Testis (tissue), 3 donors: ENCODE data around the gene SLC22A17. TPM values are rescaled to one million over a fixed set of nuclear protein-coding genes. Genes with fewer than 3 reads are reported as not detected.
"Not testable (repeated sequence)": the region's sequence is repeated elsewhere in the genome, so short reads cannot be mapped to it uniquely, and the experiment has no call there.

Source experiments
- DNase-seq: peaks from one replicate; pipeline ENCODE4 v3.0.0-alpha.2; 2019
- H3K27ac ChIP-seq, 2 donors: fragments of 200-600 bp; sonication (generic); one replicate each; pipeline ENCODE4 v1.5.1; 2019
- H3K27me3 ChIP-seq: fragments of 200-600 bp; sonication (generic); one replicate; pipeline ENCODE4 v1.5.1; 2019
- H3K36me3 ChIP-seq: fragments of 200-600 bp; sonication (generic); one replicate; pipeline ENCODE4 v1.5.1; 2017; ENCODE audit warnings: low read depth; ENCODE audit errors: missing control alignments
- H3K4me1 ChIP-seq: fragments of 200-600 bp; sonication (generic); one replicate; pipeline ENCODE4 v1.5.1; 2019
- H3K4me3 ChIP-seq, 2 donors: fragments of 200-600 bp; sonication (generic); one replicate each; pipeline ENCODE4 v1.5.1; 2017 to 2019
- H3K9me3 ChIP-seq: fragments of 200-600 bp; sonication (generic); one replicate; pipeline ENCODE4 v1.5.1; 2017
- POLR2A ChIP-seq: fragments of 450-650 bp; IDR thresholded peaks from one replicate; pipeline ENCODE4 v1.6.1; 2017; ENCODE audit warnings: antibody characterized with exemption, mild to moderate bottlenecking, moderate library complexity
- WGBS, 2 donors: methylation state at CpG; one replicate each; pipeline ENCODE4 v1.1.5; 2018; 5-methylcytosine and 5-hydroxymethylcytosine counted together
- intact Hi-C: fragments of 100-400 bp; cut with DNase I; formaldehyde crosslinking; loops from one replicate; pipeline ENCODE4 v1.15.1; 2023; ENCODE audit warnings: low total_unique reads
- polyA plus RNA-seq: library from polyadenylated mRNA; stranded (reverse); fragments of 350-450 nt; fragmentation: Illumina TruSeq; extraction: RNeasy Lipid Tissue Mini Kit (QIAGEN cat#74804); gene quantifications from one replicate; pipeline ENCODE4 v1.2.3, GENCODE V29; 2014; ENCODE audit warnings: low read depth, low replicate concordance; ENCODE audit not compliant: insufficient read depth
- total RNA-seq, 2 donors: library from RNA; depleted of rRNA; stranded (reverse); fragments of >200 nt; gene quantifications; one replicate each; pipeline ENCODE4 v1.2.3, GENCODE V29; 2016
- TF ChIP-seq, protein P1 (sequence below), 3 experiments: fragments of 450-650 bp in 2 of 3; fragments of 200-600 bp in 1 of 3; sonication (generic) in 1 of 3; IDR thresholded peaks; one replicate each; pipeline ENCODE4 v1.5.1; 2016 to 2019; ENCODE audit warnings: antibody characterized with exemption in 3 of 3, mild to moderate bottlenecking in 2 of 3, moderate library complexity in 1 of 3

Gene SLC22A17
- total and polyA plus RNA-seq, 3 donors from 2014 or later: 37.3 to 93.8 (median 56.6) TPM

GRCh38 chr14:23389396-23389795 is 36.7 kb upstream of the SLC22A17 start:
- Histone ChIP-seq H3K27me3 (no peaks in the 10 kb centered on the region), H3K4me1 (peaks cover 7% of the 10 kb centered on the region), H3K27ac (no peak overlapping the region), H3K36me3 (no peaks in the 10 kb centered on the region), H3K9me3 (no peaks in the 10 kb centered on the region), H3K4me3 (no peak overlapping the region)
- DNase-seq: no peak
- intact Hi-C loops: no loop called here
- 81 to 82% methylated on average over 11 to 12 of the region's 12 CpGs for whole genome bisulfite sequencing, 2 donors
- no peak for TF ChIP-seq POLR2A
- TF ChIP-seq, protein P1, sequence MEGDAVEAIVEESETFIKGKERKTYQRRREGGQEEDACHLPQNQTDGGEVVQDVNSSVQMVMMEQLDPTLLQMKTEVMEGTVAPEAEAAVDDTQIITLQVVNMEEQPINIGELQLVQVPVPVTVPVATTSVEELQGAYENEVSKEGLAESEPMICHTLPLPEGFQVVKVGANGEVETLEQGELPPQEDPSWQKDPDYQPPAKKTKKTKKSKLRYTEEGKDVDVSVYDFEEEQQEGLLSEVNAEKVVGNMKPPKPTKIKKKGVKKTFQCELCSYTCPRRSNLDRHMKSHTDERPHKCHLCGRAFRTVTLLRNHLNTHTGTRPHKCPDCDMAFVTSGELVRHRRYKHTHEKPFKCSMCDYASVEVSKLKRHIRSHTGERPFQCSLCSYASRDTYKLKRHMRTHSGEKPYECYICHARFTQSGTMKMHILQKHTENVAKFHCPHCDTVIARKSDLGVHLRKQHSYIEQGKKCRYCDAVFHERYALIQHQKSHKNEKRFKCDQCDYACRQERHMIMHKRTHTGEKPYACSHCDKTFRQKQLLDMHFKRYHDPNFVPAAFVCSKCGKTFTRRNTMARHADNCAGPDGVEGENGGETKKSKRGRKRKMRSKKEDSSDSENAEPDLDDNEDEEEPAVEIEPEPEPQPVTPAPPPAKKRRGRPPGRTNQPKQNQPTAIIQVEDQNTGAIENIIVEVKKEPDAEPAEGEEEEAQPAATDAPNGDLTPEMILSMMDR (IDR thresholded peaks at IDR 0.05): no peak

- WGBS, 2 donors: 75 to 80% methylated on average over 8 of the region's 8 CpGs
- H3K9me3 ChIP-seq: no peaks in the 10 kb centered on the region
- no peak overlapping the region for H3K27ac ChIP-seq
- no peak overlapping the region for H3K4me3 ChIP-seq
- DNase-seq: no peak
- no peaks in the 10 kb centered on the region for H3K27me3 ChIP-seq
- TF ChIP-seq, protein P1 (IDR thresholded peaks at IDR 0.05): no peak
- TF ChIP-seq POLR2A: no peak
- intact Hi-C loops: no loop called here
- peaks cover 7% of the 10 kb centered on the region for H3K4me1 ChIP-seq
- H3K36me3 ChIP-seq: no peaks in the 10 kb centered on the region
Observed at GRCh38 chr14:23388996-23389395, 36.3 kb upstream of the SLC22A17 start.

- Histone ChIP-seq H3K9me3 (no peaks in the 10 kb centered on the region), H3K4me1 (peaks cover 7% of the 10 kb centered on the region), H3K36me3 (no peaks in the 10 kb centered on the region), H3K27me3 (no peaks in the 10 kb centered on the region), H3K27ac (no peak overlapping the region), H3K4me3 (no peak overlapping the region)
- intact Hi-C loops: no loop called here
- 78 to 79% methylated on average over 25 to 26 of the region's 26 CpGs for WGBS, 2 donors
- TF ChIP-seq, protein P1 (IDR thresholded peaks at IDR 0.05): no peak
- TF ChIP-seq POLR2A: no peak
- no peak for DNase-seq
Observed at GRCh38 chr14:23387916-23388882, 35.5 kb upstream of the SLC22A17 start.

GRCh38 chr14:23386999-23387398 is 34.3 kb upstream of the SLC22A17 start:
- H3K36me3 ChIP-seq: no peaks in the 10 kb centered on the region
- H3K27ac ChIP-seq: no peak overlapping the region
- 86 to 91% methylated on average over 1 of the region's 1 CpG for WGBS, 2 donors
- no peaks in the 10 kb centered on the region for H3K27me3 ChIP-seq
- peaks cover 7% of the 10 kb centered on the region for H3K4me1 ChIP-seq
- DNase-seq: no peak
- no peaks in the 10 kb centered on the region for H3K9me3 ChIP-seq
- no peak for TF ChIP-seq POLR2A
- TF ChIP-seq, protein P1 (IDR thresholded peaks at IDR 0.05): no peak
- no peak overlapping the region for H3K4me3 ChIP-seq
- intact Hi-C loops: no loop called here

DNA sequence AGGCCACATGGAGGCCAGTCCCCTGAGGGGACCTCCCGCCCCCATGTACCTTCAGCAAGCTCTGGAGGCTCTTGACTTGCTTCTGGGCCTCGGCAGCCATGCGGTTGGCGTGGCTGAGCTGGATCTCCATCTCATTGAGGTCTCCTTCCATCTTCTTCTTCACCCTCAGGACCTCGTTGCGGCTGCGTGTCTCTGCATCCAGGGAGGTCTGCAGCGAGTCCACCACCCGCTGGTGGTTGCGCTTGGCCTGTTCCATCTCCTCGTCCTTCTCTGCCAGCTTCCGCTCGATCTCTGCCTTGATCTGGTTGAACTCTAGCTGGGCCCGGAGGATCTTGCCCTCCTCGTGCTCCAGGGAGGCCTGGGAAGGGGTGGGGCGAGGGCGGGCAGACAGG is 33.6 kb upstream of the SLC22A17 start:
- H3K27ac ChIP-seq, H3K27me3 ChIP-seq, H3K4me3 ChIP-seq, H3K4me1 ChIP-seq, intact Hi-C loops, H3K36me3 ChIP-seq, H3K9me3 ChIP-seq, DNase-seq: not testable (repeated sequence)
- 93 to 97% methylated on average over 13 to 17 of the region's 17 CpGs for WGBS, 2 donors
